NCI-H2029 treated with DMSO at 0.1 percent for 48 hours (cell line): Measurements from ENCODE around the gene TNIK.

Source experiments
- DNase-seq: peaks from one replicate; lab custom pipeline; 2025; lab: John Stamatoyannopoulos, UW

TNIK gene

GRCh38 chr3:171362575-171362974 is 97.6 kb downstream of the TNIK start:
- DNase-seq: no peak

GRCh38 chr3:171358881-171359198 is 101.4 kb downstream of the TNIK start:
- DNase-seq: no peak

- DNase-seq: no peak
Observed at GRCh38 chr3:171358181-171358880, 101.9 kb downstream of the TNIK start.

GRCh38 chr3:171357721-171358120 is 102.5 kb downstream of the TNIK start:
- DNase-seq: no peak

- no peak for DNase-seq
Observed at GRCh38 chr3:171356251-171356650, 104.0 kb downstream of the TNIK start.

- no peak for DNase-seq
Observed at GRCh38 chr3:171354706-171355582, 105.3 kb downstream of the TNIK start.

GRCh38 chr3:171354049-171354705 is 106.0 kb downstream of the TNIK start:
- DNase-seq: no peak

- no peak for DNase-seq
Observed at GRCh38 chr3:171353423-171353822, 106.8 kb downstream of the TNIK start.

GRCh38 chr3:171352387-171352935 is 107.7 kb downstream of the TNIK start:
- no peak for DNase-seq

- peak; percentile 37 for DNase-seq
Observed at GRCh38 chr3:171351676-171352075, 108.5 kb downstream of the TNIK start.

- DNase-seq: no peak
Observed at GRCh38 chr3:171350364-171350763, 109.8 kb downstream of the TNIK start.

GRCh38 chr3:171349392-171349791 is 110.8 kb downstream of the TNIK start:
- no peak for DNase-seq

GRCh38 chr3:171348121-171348520 is 112.1 kb downstream of the TNIK start:
- no peak for DNase-seq

GRCh38 chr3:171347301-171348039 is 112.7 kb downstream of the TNIK start:
- no peak for DNase-seq

GRCh38 chr3:171346582-171347300 is 113.5 kb downstream of the TNIK start:
- DNase-seq: no peak

GRCh38 chr3:171346019-171346418 is 114.2 kb downstream of the TNIK start:
- no peak for DNase-seq

GRCh38 chr3:171345107-171345843 is 114.9 kb downstream of the TNIK start:
- peak; percentile 61 for DNase-seq

- no peak for DNase-seq
Observed at GRCh38 chr3:171343693-171344092, 116.5 kb downstream of the TNIK start.

GRCh38 chr3:171342783-171343420 is 117.3 kb downstream of the TNIK start:
- no peak for DNase-seq

GRCh38 chr3:171342200-171342599 is 118.0 kb downstream of the TNIK start:
- no peak for DNase-seq
